NCI-H146 treated with DMSO at 0.1 percent for 48 hours (cell line): ENCODE results near the gene GRID2.
A peak's percentile ranks its signal among the peaks of the same experiment; 100 is the strongest.

ENCODE experiments used
- DNase-seq: peaks from one replicate; lab custom pipeline; 2025; ENCODE audit not compliant: unreplicated experiment; lab: John Stamatoyannopoulos, UW

The GRID2 gene

DNA sequence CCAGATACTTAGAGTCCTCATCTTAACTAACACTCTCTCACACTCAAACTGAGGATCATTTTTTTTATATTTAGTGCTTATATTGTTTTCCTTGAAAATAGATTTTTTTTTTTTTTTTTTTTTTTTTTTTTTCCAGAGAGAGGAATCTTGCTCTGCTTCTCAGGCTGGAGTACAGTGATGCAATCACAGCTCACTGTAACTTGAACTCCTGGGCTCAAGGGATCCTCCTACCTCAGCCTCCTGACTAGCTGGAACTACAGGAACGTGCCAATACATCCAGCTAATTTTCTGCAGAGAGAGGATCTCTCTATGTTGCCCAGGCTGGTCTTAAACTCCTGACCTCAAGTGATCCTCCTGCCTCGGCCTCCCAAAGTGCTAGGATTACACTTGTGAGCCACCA is 874.5 kb downstream of the GRID2 start:
- no peak for DNase-seq

DNA sequence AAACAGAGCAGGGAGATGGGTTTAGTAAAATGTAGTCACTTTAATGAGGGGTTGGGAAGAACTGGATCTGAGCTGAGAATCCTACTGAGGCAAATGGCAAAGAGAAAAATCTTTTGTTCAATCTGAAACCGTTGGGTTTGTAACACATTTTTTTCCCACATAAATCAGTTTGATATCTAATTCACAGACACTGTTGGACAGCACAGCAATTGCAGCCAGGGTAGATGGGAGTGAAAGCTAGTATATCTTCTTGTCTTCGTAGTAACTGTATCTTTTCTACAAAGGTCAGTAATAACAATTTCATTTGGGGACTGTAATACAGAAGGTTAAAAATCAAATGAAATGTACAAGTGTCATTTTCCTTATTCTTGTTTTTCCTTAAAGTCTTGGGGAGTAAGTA is 875.3 kb downstream of the GRID2 start:
- no peak for DNase-seq

DNA sequence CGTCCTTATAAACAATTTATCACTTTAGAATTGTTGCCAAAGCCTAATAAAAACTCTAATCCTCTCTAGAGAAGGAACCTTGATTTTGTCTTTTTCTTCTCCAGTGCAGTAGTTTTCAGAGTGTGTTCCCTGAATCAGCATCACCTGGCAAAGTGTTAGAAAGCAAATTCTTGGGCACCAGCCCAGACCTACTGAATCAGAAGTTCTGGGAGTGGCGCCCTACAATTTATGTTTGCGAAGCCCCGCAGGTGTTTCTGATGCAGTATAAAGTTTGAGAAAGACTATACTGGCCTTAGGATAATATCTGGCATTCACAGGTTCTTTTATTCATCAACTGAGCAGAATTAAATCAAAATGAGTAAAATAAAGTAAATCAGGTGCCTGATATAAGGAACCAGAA is 879.0 kb downstream of the GRID2 start:
- no peak for DNase-seq

DNA sequence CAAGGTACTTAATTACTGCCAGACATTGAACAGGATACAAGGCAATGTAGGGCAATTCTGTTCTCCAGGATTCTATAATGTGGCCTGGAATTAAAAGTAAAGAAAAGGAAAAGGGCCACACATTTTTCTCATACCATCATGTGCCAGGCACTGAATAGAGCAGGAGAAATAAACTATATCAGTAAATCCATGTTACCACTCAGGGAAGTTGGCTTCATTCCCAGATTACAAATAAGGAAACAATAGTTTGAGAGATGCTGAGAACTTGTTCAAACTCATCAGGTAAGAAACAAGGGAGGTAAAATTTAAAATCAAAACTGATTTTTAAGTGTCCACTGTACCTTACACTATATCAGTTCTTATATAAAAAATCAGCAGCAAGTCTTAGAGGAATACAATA is 879.8 kb downstream of the GRID2 start:
- peak; percentile 42 for DNase-seq

DNA sequence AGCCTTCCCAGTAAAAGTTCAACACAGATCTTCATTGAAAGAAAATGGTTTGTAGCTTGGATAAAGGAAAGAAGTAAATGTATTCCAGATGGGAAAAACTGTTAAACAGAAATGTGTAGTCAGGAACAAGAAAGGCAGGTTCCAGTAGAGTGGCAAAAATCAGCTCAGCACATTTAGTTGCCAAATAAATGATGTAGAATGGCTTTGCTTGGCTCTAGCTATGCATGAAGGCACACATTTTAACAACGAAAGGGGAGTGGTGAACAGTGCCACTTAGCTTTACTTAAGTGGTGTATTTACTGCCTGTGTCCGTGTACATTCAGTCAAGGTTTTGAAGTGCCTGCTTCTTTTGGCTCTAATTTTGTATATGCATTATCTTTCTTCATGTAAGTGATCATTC is 880.3 kb downstream of the GRID2 start:
- no peak for DNase-seq

DNA sequence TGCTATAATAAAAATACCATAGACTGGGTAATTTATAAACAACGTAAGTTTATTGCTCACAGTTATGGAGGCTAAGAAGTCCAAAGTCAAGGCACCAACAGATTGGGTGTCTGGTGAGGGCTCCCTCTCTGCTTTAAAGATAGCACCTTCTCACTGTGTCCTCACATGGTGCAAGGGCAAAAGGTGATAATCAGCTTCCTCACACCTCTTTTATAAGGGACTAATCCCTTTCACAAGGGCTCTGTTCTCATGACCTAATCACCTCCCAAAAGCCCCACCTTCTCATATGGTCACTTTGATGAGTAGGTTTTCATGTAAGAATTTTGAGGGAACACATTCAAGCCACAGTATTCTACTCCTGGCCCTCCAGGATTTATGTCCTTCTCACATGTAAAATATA is 883.1 kb downstream of the GRID2 start:
- DNase-seq, result no peak

DNA sequence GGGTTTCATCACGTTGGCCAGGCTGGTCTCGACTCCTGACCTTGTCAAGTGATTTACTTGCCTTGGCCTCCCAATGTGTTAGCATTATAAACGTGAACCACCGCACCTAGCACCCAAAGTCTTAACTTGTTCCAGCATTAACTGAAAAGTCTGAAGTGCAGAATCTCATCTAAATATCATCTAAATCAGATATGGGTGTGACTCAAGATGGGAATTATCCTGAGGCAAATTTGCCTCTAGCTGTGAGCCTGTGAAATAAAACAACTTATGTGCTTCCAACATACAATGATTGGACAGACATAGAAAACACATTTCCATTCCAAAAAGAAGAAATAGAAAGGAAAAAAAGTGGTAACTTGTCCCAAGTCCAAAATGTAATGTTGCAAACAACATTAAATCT is 883.7 kb downstream of the GRID2 start:
- no peak for DNase-seq

DNA sequence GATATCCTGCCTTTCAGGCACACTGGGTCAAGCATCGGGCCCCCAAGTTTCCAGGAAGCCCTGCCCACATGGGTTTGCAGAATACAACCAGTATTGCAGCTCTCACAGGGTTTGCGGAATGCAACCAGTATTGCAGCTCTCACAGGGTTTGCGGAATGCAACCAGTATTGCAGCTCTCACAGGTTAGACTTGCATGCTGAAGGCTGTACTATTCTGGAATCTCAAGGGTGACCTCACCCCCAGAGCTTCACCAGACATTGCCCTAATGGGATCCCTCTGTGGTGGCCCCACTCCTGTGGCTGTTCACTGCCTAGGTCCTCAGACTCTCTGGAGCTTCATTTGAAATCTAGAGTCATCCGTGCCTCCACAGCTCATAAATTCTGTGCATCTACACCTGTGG is 884.1 kb downstream of the GRID2 start:
- DNase-seq, result no peak

DNA sequence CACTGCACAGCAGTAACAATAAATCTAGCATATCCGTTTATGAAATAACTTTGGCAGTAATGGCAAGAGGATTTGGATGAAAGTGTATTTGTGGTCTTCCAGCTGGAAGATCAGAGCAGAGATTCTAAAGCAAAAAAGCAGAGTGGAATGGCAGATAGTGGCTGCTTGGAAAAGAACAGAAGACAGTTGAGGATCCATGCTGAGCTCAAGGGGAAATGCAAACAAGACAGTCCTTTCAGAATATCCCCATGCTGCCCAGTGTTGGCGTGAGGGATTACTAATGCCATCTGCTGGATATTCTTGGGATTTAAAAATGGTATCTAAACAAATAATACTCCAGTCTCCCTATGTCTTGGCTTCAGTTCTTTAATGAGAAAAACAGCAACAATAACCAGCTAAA is 895.7 kb downstream of the GRID2 start:
- peak; percentile 54 for DNase-seq

DNA sequence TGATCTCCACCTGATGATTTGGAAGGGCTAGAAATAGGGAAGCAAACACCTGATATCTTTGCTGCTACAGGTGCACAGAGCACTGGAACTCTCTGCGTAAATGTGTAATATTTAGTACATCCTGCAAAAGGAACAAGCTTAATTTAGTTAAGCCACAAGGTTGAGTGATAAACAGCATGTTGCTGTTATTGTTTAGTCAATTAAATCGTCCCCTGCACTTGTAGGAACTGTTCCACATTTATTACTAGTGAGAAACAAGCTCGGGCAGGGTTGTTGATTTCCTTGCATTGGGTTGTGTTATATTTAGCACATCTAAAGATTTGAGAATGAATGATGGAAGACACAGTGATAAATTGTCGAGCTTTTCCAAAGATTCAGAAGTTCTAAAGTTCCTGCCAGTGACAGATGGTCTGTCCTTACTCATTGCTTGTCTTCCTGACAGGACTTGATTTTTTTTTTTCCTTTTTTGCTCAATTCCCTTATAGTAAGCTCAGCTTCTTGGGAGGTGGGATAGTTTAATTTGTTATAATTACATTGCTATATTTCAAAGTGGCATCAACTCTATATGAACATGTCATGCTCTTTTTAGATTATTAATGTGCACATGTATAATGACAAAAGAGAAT is 897.8 kb downstream of the GRID2 start:
- no peak for DNase-seq

DNA sequence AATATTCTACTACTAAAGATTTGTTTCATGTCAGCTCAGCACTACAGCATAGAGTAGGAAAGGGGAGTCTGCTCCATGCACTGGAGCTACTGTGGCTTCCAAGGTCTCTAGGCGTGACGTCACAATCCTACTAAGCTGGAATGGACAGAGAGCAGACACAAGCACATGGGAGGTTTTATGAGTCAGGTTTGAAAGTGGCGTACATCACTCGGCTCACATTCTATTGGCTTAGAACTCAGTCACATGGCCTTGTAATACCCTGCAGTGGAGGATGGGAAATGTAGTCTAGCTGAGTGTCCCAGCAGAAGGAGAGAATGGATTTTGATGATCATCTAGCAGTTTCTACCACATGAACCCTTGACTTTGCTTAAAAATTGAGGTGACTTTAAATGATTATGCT is 899.9 kb downstream of the GRID2 start:
- no peak for DNase-seq

DNA sequence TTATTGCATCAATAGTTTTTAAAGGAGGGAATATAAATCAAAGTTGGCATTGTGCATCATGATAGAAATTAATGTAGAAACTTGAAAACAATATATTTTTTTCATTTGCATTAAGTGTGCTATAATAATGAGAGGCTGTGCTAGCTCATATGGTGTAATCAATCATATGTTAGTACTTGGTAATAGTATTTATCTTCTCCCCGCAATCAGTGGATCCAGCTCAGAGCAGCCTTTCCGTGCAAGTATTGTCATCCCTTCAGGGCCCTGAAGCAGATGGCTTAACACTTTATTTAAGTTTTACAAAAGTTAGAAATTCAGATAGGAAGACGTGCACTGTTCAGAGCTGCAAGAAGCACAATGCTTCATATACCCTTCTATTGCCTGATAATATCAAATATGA is 908.5 kb downstream of the GRID2 start:
- no peak for DNase-seq

DNA sequence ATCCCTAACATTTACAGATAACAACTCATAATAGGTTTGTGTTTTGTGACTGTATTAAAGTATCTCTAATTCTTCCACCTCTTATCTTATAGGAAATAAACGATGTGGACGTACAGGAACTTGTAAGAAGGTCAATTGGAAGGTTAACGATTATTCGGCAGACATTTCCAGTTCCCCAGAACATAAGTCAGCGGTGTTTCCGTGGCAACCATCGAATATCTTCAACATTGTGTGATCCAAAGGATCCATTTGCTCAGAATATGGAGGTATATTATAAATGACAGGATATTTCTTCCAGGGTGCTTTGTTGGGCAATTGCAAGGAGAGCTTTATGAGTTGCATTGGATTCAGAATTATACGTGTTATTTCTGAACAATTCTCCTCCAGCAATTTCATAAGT is 912.9 kb downstream of the GRID2 start:
- DNase-seq, result no peak

DNA sequence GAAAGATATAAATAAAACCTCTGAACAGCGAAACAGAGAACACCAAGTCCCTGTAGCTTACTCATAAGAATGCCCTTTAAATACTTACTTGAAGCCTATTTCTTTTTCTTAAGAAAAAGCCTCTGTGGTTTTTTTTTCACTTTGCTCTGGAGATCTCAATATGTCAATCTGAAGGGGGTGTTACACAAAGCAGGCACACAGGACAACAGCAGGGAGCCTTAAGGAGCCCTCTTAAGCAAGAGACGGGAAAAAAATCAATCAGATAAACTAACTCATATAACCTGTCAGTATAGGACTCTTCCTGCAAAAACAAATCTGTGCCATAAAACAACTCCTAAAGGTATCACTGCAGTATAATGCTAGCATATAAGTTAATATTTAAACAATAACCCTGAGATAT is 913.7 kb downstream of the GRID2 start:
- DNase-seq, result no peak

DNA sequence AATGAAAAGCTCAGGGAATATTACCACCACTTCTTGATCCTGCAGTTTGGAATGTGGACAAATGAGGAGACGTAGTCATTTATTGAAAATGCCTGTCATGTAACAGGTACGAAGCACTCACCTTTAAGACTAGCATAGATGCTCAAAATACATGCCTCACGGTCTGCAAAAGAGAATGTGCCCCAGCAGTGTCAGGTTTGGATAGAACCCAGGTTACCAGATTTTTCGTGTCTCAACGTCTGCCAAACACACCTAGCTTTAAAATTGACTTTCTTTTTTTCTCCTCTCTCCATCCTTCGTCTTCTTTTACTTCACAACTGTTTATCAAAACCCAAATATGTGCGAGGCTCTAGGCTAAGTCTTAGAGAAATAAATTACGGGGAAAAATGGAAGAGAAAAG is 918.0 kb downstream of the GRID2 start:
- no peak for DNase-seq

DNA sequence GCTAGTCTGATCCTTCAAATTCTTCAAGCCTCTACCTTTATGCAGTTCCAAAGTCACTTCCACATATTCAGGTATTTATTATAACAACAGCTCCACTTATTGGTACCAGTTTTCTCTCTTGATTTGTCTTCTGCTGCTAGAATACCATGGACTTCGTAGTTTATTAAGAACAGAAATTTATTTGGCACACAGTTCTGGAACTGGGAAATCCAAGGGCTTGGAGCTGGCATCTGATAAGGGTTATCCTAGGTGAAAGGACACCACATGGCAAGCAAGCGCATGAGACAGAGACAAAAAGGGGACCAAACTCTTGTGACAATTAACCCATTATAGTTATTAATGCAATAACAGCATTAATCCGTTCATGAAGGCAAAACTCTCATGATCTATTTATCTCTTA is 924.3 kb downstream of the GRID2 start:
- no peak for DNase-seq

DNA sequence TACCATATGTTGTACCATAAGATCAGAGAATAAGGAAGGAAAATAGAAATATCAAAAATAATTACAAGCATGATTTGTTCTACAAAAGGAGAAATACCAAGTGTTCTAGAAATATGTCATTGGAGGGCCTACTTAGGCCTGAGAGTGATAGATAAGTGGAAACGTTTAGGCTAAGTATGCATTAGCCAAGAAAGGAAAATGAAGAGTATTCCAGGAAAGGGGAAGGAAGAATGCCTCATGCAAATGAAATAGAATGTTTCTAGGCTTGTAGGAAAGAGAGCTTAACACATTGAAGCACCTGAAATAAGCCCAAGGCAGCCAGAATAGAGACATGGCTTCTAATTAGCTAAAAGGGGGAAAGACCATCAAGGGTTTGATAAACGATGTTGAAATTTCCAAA is 929.1 kb downstream of the GRID2 start:
- no peak for DNase-seq

DNA sequence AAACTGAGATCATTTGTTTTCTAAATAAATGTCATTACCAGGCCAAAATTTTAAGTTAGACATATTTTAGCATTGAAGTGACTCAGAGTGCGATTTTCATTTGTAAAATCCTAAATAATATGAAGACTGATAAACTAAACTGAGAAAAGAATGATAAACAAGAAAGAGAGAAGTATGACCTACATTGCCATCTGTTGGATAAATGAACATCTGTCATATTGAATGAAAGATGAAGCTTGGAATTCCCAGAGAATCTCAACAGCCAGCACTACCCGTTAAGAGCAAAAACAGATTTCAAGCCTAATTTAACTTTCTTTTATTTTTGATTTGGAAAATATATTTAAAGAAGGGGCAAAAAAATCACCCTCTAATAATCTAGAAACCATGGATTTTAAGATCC is 933.8 kb downstream of the GRID2 start:
- DNase-seq, result no peak

DNA sequence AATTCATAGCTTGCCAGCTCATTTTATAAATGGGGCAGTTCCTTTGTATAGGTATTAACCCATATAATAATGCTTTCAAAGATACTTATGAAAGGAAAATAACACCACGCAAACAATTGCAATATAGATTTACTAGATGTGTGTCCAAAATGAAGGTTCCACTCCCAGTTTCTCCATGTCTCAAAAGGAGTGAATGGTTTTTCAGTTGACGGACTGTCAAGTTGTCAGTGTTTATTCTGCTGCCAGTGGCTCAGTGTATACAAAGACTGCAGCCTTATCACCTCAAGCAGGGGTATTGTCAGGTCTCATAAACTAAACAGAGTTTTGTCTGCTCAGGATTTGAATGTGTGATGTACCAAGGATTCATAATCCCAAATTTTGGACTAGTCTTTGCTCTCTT is 939.5 kb downstream of the GRID2 start:
- DNase-seq, result no peak

DNA sequence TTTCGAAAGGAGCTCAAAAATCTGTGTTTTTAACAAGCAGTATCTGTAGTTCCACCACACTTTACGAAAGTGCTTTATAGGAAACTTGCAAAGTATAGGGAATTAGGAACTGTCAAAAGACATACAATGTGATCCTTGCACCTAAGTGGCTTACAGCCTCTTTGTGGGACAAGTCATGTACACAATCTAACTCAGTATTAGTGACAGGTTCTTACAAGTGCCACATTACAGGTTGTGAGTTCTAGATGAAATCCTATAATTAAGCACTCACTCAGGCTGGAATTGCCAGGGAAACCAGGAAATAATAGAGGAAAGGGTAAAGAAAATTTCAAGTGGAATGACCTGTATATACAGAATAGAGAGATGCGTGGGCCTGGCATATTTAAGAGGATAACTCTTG is 957.4 kb downstream of the GRID2 start:
- DNase-seq, result no peak

DNA sequence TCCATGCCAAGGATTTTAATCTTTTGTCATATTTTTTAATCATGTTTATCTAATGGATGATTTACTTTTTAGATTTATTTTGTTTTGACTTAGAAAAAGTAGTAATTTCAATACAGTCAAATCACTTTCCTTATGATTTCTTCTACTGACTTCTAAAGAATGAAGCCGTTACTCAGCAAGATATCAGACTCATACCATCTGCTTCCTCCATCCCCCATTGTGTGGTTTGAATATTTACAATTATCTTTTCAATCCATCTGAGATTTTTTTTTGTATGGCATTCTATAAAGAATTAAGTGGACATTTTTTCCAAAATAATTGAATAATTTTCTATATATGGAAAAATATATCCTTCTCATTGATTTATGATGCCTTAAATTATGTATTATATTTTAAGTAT is 959.4 kb downstream of the GRID2 start:
- no peak for DNase-seq

DNA sequence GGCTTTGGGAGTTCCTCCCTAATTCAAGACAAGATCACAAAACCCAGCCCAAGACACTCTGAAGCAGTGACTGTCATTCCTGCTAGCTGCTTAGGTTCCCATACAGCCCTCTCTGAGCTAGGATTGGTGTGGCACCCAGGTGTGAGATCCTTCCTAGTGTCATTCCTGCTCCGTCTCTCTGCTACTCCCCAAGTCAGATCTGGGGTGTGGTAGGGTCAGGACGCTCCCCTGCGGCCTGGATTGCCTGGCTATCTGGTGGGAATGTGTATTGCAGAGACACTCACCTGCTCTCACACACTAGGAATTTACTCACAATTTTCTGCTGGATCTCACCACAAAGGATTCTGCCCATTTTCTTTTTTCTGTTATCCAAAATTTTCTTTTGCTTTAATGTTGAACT is 964.0 kb downstream of the GRID2 start:
- no peak for DNase-seq

DNA sequence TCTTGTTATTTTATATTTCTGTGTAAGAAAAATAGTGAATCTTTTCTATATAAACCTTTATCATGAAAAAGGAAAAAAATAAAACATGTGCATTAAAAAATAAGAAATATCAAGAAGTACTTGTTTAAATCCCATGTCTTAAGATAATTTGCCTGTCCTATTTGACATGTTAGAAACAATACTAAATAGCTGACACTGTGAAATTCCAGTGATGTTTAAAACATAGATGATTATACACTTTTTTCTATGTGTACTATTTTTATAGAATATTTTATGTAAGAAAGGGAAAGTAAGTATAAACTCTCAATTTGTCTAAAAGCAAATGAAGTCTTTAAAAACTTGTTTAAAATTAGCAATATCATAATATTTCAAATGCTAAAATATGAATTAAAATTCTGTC is 981.6 kb downstream of the GRID2 start:
- DNase-seq, result no peak

DNA sequence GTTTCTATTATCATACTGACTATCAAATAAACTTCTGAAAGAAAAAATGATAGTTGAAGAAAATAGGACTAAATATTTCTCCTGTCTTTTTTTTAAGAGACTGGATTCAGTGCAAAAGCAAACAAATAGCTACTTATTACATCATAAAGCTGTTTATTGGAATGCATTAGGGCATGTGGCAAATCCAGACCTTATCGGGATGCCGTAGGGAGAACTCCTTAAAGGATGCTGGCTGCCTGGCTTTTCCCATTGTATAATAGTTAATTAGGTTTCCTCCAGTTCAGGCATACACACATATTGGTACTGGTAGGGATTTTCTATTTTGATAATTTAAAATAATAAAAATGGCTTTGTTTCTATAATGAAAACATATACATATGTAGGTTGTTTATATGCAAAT is 985.5 kb downstream of the GRID2 start:
- DNase-seq, result no peak
